Liver (tissue), 3 donors: ENCODE measurements around the gene FAP.

Source experiments
- EGR1 ChIP-seq, 2 donors: IDR thresholded peaks; 2 replicates each; pipeline ENCODE4 v1.6.1; 2016 to 2018; ENCODE audit warnings: antibody characterized with exemption in 2 of 2, low read depth in 2 of 2
- FOXA1 ChIP-seq: IDR thresholded peaks from 2 replicates; pipeline ENCODE4 v1.6.1; 2016; ENCODE audit warnings: antibody characterized with exemption
- GABPA ChIP-seq, 2 donors: IDR thresholded peaks in 1 of 2; conservative IDR thresholded peaks in 1 of 2; 2 replicates each; pipeline ENCODE4 v1.6.1; 2016; ENCODE audit warnings: antibody characterized with exemption in 2 of 2, mild to moderate bottlenecking in 1 of 2, moderate library complexity in 1 of 2
- JUND ChIP-seq, 2 donors: IDR thresholded peaks; 2 replicates each; pipeline ENCODE4 v1.6.1; 2016; ENCODE audit warnings: antibody characterized with exemption in 2 of 2
- RAD21 ChIP-seq, 2 donors: IDR thresholded peaks; 2 replicates each; pipeline ENCODE4 v1.6.1; 2016; ENCODE audit warnings: antibody characterized with exemption in 2 of 2, mild to moderate bottlenecking in 2 of 2
- SP1 ChIP-seq: IDR thresholded peaks from 2 replicates; pipeline ENCODE4 v1.6.1; 2018; ENCODE audit warnings: antibody characterized with exemption, mild to moderate bottlenecking
- TAF1 ChIP-seq: conservative IDR thresholded peaks from 2 replicates; pipeline ENCODE4 v1.6.1; 2016; ENCODE audit warnings: antibody characterized with exemption, mild to moderate bottlenecking
- TF ChIP-seq, protein P1 (sequence below): fragments of 150-350 bp; IDR thresholded peaks from 2 replicates; pipeline ENCODE4 v1.5.1; 2017; ENCODE audit warnings: improper control_type of control experiment, low read depth, low read length; ENCODE audit not compliant: missing input control
- TF ChIP-seq, protein P2 (sequence below): IDR thresholded peaks from 2 replicates; pipeline ENCODE4 v1.6.1; 2016; ENCODE audit warnings: antibody characterized with exemption
- TF ChIP-seq, protein P3 (sequence below): IDR thresholded peaks from 2 replicates; pipeline ENCODE4 v1.6.1; 2016; ENCODE audit warnings: antibody characterized with exemption, mild to moderate bottlenecking
- TF ChIP-seq, protein P4 (sequence below): IDR thresholded peaks from 2 replicates; pipeline ENCODE4 v1.6.1; 2016; ENCODE audit warnings: antibody characterized with exemption
- TF ChIP-seq, protein P5 (sequence below): IDR thresholded peaks from 2 replicates; pipeline ENCODE4 v1.6.1; 2016; ENCODE audit warnings: antibody characterized with exemption
- donor health status: healthy.
- donor health status: healthy.

DNA sequence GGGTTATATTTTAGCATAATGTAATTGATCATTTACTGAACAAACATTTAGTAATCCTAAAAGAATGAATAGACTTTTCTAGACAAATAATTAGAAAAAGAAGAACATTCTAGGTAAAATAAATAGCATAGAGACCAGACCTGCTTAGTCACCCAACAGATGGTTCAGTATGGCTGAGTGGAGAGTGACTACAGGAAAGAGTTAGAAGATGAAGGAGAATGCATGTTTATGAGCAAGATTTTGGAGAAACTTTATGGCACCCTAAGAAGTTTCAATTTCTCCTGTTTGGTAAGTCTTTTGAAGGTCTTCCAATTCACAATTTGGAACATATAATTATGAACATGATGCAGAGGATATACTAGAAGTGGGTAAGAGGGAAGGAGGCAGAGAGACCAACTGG lies 32.9 kb downstream of the FAP start:
- TF ChIP-seq, protein P1, sequence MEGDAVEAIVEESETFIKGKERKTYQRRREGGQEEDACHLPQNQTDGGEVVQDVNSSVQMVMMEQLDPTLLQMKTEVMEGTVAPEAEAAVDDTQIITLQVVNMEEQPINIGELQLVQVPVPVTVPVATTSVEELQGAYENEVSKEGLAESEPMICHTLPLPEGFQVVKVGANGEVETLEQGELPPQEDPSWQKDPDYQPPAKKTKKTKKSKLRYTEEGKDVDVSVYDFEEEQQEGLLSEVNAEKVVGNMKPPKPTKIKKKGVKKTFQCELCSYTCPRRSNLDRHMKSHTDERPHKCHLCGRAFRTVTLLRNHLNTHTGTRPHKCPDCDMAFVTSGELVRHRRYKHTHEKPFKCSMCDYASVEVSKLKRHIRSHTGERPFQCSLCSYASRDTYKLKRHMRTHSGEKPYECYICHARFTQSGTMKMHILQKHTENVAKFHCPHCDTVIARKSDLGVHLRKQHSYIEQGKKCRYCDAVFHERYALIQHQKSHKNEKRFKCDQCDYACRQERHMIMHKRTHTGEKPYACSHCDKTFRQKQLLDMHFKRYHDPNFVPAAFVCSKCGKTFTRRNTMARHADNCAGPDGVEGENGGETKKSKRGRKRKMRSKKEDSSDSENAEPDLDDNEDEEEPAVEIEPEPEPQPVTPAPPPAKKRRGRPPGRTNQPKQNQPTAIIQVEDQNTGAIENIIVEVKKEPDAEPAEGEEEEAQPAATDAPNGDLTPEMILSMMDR = no peak
- TF ChIP-seq, protein P2, sequence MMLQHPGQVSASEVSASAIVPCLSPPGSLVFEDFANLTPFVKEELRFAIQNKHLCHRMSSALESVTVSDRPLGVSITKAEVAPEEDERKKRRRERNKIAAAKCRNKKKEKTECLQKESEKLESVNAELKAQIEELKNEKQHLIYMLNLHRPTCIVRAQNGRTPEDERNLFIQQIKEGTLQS = no peak
- TF ChIP-seq SP1 = no peak
- no peak for TF ChIP-seq TAF1
- no peak for TF ChIP-seq GABPA (IDR thresholded peaks at IDR 0.05 in 1 of 2, conservative IDR thresholded peaks at IDR 0.05 in 1 of 2)
- TF ChIP-seq FOXA1 = no peak
- TF ChIP-seq, protein P3, sequence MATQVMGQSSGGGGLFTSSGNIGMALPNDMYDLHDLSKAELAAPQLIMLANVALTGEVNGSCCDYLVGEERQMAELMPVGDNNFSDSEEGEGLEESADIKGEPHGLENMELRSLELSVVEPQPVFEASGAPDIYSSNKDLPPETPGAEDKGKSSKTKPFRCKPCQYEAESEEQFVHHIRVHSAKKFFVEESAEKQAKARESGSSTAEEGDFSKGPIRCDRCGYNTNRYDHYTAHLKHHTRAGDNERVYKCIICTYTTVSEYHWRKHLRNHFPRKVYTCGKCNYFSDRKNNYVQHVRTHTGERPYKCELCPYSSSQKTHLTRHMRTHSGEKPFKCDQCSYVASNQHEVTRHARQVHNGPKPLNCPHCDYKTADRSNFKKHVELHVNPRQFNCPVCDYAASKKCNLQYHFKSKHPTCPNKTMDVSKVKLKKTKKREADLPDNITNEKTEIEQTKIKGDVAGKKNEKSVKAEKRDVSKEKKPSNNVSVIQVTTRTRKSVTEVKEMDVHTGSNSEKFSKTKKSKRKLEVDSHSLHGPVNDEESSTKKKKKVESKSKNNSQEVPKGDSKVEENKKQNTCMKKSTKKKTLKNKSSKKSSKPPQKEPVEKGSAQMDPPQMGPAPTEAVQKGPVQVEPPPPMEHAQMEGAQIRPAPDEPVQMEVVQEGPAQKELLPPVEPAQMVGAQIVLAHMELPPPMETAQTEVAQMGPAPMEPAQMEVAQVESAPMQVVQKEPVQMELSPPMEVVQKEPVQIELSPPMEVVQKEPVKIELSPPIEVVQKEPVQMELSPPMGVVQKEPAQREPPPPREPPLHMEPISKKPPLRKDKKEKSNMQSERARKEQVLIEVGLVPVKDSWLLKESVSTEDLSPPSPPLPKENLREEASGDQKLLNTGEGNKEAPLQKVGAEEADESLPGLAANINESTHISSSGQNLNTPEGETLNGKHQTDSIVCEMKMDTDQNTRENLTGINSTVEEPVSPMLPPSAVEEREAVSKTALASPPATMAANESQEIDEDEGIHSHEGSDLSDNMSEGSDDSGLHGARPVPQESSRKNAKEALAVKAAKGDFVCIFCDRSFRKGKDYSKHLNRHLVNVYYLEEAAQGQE = no peak
- TF ChIP-seq, protein P4, sequence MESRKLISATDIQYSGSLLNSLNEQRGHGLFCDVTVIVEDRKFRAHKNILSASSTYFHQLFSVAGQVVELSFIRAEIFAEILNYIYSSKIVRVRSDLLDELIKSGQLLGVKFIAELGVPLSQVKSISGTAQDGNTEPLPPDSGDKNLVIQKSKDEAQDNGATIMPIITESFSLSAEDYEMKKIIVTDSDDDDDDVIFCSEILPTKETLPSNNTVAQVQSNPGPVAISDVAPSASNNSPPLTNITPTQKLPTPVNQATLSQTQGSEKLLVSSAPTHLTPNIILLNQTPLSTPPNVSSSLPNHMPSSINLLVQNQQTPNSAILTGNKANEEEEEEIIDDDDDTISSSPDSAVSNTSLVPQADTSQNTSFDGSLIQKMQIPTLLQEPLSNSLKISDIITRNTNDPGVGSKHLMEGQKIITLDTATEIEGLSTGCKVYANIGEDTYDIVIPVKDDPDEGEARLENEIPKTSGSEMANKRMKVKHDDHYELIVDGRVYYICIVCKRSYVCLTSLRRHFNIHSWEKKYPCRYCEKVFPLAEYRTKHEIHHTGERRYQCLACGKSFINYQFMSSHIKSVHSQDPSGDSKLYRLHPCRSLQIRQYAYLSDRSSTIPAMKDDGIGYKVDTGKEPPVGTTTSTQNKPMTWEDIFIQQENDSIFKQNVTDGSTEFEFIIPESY = no peak
- no peak for TF ChIP-seq RAD21 (IDR thresholded peaks at IDR 0.05)
- TF ChIP-seq JUND (IDR thresholded peaks at IDR 0.05) = no peak
- TF ChIP-seq EGR1 (IDR thresholded peaks at IDR 0.05; ENCODE audit: low read depth in 2 of 2) = no peak
- TF ChIP-seq, protein P5, sequence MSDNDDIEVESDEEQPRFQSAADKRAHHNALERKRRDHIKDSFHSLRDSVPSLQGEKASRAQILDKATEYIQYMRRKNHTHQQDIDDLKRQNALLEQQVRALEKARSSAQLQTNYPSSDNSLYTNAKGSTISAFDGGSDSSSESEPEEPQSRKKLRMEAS = no peak
